Measurements from ENCODE around the gene GAS6.

The GAS6 gene

DNA sequence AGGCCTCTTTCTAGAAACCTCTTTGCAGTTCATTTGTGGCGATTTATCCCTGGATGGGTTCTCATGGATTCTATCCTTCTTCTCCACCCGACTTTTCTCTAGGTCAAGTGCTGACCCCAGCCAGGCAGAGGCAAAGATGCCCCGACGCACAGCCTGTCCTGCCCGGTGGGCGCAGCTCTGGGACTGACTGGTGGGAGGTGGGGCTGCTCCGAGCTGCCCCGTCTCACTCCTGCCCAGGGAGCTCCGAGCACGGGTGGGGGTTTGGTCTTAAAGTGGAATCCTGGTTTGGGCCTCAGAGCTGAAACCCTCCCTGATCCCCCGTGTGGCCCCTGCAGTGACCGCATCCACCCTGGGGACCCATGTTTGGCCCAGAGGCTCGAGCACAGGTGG lies 44.5 kb downstream of the GAS6 start:
- no peak for DNase-seq

DNA sequence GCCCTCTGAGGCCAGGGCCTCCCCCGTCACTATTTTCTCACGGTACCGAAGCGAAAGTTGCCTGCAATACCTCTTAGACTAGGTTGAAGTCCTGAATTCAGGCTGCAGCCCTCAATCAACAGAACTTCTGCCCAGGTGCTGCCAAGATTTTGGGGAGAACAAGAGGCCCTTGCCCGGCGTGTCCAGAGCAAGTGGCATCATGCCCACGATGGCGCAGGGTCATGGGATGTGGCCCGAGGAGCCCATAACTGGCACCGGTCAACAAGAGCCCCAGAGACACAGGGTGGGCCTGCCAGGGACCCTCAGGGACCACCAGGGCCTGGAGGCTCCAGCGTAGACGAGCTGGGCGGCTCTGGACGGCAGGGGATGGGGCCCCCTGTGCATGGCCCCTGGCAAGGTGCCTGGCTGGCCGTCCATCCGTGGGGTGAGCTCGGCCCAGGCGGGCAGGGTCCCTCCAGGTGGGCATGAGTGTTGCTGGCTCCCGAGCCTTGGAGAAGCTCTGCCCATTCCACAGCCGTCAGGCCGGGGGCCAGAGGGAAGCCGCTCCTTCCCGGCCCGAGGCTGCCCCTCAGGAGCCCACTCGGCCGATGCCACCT lies 45.1 kb downstream of the GAS6 start:
- DNase-seq, result no peak

DNA sequence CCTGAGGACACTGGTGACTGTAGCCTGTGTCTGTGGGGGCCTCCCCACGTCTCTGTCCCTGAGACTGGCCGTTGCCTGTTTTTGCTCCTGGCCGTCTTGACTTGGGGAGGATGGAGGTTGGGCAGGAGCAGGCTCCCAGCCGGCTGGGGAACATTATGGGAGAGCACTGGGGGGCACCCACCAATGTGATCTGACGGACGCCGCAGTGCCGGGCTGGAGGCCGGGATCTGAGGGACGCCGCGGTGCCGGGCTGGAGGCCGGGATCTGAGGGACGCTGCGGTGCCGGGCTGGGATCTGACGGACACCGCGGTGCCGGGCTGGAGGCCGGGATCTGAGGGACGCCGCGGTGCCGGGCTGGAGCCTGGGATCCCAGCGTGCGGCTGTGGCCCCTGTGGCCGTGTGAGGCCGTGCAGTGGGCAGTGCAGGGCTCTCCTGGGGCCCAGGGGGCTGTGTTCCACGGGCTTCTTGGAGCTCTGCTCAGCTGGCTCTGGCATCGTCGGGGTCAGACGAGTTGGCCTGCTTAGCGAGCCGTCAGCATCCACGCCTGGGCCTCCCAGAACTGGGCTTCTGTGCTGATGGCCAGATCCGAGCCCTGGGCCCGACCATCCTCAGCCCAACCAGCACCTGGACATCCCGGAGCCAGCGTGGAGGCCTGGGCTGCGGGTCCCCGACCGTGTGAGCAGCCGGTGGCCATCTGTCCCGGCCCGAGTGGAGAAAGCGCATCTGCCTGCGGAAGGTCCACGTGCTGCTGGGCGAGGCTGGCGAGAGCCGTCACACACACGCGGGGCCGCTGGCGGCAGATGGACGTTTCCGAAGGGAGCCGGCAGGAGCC lies 45.8 kb downstream of the GAS6 start:
- no peak for DNase-seq

DNA sequence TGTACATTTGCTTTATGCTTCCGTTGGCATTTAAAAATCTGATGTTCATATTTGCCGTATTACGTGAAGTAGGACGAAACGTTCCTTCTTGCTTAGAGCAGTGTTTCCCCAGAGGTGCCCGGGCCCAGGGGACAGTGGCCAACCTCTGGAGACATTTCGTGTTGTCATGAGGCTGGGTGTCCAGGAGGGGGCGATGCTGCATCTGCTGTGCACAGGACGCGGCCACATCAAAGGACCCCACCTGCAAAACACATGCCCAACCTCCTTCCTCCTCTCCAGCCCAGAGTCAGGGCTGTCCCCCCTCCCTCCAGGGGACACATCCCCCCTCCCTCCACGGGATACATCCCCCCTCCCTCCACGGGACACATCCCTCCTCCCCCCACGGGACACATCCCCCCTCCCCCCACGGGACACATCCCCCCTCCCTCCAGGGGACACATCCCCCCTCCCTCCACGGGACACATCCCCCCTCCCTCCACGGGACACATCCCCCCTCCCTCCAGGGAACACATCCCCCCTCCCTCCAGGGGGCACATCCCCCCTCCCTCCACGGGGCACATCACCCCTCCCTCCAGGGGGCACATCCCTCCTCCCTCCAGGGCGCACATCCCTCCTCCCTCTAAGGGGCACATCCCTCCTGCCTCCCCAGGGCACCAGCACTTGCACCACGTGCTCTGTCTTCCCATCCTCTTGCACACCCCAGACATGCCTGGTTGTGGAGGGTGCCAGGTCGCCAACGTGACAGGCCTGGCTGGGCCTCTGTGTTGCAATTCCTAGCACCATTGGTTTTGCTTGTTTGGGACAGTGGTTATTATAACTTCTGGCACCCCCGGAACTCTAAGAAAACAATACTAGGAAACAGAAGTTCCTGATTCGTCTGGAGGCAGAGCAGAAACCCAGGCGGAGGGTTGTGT lies 46.7 kb downstream of the GAS6 start:
- DNase-seq, result peak; percentile 87

DNA sequence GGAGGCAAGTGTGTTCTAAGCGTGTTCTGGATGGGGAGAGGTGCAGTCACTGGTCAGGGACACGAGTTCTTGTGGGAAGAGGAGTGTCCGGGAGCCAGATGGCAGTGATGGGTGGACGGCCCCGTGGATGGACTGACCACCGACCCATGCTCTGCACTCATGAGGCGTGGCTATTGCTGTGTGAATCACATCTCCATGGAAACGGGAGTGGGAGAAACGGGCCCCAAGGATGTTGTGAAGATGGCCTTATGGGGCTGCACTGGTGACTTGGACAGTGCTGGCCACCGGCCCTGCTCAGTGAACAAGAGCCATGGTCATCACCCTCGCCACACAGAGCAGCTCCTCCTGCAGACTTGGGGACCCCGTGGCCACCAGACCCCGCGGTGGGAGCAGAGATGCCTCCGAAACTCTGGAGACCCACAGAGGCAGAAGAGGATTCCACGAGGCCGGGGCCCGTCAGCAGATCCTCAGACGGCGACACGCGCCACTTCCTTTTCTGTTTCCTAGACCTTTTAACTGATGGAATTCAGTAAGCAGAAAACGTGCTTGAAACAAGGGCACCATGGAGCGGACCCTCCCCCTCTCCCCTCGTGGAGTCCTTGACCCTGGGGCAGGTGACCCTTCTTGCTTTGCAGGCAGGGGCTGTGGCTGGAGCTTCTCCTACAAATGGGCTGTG lies 47.5 kb downstream of the GAS6 start:
- no peak for DNase-seq

DNA sequence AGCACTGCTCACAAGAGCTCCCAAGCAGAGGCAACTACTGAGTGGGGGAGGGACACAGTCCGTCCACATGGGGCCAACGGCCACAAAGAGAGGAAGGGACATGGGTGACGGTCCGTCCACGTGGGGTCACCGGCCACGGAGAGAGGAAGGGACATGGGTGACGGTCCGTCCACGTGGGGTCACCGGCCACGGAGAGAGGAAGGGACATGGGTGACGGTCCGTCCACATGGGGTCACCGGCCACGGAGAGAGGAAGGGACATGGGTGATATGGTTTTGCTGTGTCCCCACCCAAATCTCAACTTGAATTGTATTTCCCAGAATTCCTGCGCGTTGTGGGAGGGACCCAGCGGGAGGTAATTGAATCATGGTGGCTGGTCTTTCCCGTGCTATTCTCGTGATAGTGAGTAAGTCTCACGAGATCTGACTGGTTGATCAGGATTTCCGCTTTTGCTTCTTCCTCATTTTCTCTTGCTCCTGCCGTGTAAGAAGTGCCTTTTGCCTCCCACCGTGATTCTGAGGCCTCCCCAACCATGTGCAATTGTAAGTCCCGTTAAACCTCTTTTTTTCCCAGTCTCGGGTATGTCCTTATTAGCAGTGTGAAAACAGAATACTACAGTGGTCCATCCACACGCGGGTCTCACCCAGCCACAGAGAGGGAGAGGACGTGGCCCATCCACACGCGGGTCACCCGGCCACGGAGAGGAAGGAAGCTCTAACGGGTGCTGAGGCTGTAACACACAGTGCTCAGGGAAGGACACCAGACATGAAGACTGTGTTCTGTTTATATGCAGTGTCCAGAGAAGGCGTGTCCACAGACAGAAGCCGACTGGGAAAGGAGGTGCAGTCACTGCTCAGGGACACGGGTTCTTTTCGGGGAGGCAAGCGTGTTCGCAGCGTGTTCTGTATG lies 48.5 kb downstream of the GAS6 start:
- no peak for DNase-seq

DNA sequence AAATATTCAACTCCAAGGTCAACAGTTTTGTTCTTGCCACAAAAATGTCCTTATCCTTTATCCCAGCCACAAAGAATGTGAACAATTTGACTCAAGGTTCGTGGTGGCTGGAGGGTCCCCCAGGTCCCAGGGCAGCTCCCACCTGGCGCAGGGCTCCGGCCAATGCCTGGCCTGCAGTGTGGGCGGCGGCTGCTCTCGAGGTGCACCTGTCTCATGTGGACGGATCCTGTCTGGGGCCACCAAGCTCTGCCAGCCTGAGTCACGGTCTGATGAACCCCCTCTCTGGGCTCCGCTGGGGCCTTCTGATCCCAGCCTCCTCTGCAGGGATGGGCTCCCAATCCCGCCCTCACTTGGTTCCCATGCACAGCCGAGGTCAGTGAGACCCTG lies 49.4 kb downstream of the GAS6 start:
- no peak for DNase-seq

DNA sequence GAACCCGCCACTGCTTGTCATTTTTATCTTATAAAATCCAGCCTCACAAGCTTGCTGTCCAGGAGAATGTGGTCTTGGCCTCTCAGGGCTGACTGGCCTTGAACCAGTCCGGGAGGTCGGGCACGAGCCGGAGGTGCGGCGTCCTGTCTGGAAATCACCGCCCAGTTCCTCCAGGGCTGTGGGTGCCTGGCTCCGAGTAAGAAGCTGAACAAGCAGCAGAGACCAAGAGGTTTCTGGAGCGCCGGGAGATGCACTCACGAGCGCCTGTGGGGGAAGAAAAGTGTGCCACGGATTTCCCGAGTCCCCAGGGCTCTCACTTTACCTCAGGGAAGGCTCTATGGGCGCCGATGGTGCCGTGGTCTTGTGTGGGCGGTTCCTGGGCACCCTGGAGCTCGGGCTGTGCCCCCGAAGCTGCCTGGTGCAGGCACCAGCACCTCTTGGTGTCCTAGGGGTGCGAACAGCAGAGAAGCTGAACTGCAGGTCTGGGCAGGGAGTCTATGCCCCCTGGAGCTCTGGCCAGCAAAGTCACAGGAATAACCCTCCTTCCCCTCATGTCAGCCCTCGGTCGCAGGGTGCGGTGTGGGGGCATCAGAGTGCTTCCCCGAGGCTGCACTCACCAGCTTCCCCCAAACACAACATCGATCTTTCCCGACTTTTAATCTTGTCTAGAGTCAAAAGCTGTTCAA lies 50.0 kb downstream of the GAS6 start:
- DNase-seq, result no peak

DNA sequence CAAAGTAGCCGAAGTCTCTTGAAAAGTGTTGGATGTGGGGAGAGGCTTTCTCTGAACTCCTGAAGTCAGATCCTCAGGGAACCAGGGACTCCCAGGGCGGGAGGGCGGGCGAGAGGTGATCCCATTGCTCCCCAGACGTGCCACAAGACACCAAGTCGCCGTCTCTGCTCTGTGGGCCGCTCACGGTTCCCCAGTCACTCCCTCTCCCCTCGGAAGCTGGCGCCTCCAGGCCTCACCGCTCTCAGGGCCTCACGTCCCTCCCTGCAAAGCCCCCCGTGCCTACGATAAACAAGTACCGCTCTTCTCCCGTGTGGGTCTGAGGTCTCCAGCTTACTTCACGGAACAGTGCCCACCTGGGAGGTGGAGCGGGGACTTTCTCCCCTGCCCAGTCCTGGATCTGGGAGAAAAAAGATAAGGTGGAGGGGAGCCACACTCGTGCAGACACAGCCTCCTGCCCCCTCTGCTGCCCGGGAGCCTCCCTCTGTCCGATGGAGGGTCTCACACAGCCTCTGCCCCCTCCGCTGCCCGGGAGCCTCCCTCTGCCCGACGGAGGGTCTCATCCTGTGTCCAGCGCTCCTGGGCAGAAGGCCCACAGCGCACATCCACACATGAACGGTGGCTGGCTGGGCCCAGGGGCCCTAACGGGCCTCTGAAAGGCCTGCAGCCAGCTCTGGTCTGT lies 50.7 kb downstream of the GAS6 start:
- DNase-seq, result no peak

DNA sequence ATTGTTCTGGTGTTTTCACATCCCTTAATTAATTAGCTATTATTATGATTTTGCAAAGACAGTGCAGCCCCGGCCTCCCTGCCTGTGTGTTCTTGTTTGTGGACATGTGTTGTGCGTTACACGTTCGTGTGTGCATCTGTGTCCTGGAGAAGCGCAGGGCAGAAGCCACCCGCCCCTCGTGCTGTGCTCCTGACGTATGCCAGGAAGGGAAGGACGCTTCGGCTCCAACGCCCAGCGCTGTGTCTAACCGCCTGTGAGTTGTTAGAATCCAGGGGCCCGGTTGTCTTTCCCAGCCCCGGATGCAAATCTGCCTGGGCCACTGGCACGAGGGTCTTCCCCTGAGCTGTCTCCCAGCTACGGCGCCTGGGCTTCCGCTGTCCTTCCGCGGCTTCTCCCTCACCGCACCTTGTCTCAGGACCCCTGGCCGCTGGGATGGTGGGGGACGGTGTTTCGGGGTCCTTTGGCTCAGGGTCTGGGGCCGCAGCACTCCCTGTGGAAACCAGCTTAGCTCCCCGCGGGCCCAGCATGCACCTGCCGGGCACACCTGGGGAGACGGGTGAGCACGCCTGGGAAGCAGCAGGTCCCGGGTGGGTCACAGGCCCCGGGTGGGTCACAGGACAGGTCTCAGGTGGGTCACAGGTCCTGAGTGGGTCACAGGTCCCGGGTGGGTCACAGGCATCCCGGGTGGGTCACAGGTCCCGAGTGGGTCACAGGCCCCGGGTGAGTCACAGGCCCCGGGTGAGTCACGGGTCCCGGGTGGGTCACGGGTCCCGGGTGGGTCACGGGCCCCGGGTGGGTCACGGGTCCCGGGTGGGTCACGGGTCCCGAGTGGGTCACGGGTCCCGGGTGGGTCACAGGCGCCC lies 51.5 kb downstream of the GAS6 start:
- DNase-seq, result no peak

DNA sequence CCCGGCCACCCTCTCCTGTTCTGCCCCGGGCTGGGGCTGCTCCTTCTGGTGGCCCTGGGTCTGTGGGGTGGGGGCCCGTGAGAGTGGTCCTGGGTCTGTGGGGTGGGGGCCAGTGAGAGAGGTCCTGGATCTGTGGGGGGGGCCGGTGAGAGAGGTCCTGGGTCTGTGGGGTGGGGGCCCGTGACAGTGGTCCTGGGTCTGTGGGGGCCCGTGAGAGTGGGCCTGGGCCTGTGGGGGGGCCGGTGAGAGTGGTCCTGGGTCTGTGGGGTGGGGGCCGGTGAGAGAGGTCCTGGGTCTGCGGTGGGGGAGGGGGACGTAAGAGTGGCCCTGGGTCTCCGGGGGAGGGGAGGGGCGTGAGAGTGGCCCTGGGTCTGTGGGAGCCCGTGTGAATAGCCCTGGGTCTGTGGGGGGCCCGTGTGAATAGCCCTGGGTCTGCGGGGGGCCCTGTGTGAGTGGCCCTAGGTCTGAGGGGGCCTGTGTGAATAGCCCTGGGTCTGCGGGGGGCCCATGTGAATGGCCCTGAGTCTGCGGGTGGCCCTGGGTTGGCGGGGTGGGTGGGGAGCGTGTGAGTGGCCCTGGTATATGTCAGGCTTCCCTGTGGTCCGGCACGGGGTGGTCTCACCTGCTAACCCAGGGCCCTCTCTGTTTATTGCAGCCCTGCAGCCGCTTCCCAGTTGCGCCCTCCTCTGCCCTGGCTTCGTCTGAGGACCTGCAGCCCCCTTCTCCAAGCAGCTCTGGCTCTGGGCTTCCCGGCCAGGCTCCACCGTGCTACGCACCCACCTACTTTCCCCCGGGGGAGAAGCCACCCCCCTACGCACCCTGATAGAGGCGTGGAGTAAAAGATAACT lies 52.6 kb downstream of the GAS6 start:
- DNase-seq, result no peak

DNA sequence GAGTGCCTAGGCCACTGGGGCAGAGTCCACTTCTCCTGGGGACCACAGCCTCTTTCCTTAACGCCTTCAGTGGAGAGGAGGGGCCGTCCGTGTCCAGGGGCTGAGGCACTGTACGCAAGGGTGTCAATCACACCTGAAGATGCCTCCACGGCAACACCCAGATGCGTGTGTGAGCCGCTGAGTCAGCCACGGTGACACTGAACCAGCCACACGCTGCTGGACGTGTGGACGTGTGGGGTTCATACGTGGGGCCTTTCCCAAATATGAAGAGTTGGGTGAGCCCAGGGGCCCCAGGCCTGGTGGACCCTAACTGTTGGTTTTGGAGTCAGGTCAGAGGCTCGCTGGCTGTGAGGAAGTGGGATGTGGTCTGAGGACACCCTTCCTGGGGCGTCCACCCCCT lies 53.2 kb downstream of the GAS6 start:
- DNase-seq, result no peak

DNA sequence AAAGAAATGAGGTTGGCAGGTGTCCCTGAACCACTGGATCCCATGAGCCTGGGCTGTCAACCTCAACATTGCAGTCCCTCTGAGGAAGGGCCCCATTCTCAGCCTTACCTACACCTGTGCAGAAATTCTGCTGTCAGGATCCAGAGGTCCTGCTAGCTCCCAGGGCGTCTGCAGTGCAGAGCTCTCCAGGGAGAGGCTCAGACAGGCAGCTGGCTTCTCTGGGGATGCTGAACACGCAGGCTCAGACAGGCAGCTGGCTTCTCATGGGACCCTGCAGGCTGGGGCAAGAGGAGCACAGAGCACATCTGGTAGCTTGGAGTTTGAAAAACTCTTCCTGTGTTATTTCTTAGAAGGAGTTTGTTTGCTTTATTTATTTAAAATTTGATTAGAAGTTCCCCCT lies 53.9 kb downstream of the GAS6 start:
- DNase-seq, result no peak

DNA sequence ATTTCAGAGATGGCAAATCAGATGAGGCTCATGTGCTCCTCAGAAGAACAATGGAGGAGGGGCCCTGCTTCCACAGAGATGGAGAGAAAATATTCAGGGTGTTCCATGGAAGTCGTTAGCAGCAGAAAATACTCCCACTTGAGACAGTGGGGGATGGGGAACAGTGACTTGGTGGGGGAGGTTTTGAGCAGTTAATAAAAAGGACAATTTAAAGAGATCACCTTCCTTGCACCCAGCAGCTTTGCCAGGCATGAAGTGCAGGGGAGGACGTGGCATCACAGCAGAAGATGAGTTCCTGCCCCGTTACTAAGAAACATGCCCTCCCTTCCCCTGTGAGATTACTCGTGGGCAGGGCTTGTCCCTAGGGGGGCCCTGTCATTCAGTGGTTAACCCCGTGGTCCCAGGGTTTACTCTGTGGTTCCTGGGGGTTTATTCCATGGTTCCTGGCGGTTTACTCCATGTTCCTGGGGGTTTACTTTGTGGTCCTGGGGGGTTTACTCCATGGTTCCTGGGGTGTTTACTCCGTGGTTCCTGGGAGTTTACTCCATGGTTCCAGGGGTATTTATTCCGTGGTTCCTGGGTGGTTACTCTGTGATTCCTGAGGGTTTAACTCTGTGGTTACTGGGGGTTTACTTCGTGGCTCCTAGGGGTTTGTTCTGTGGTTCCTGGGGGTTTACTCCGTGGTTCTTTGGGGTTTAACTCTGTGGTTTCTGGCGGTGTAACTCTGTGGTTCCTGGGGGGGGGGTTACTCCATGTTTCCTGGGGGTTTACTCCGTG lies 55.6 kb downstream of the GAS6 start:
- DNase-seq, result no peak

DNA sequence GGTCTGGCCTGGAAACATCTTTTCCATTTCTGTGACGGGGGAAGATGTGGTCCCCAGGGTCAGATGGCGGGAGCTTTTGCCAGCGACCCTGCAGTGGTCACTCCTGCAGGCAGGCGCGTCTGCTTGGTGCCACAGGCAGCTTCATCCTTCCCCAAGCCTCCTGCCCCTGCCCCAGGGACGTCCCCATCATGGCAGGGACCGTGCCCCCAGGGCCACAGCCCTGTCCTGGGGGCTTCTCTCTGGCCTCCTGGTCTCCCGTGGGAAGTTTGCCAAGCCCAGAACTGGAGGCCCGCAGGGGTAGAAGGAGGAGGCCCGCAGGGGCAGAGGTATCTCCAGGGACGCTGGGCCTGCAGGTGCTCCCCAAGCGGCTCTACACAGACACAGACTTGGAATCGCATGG lies 57.4 kb downstream of the GAS6 start:
- DNase-seq, result no peak

DNA sequence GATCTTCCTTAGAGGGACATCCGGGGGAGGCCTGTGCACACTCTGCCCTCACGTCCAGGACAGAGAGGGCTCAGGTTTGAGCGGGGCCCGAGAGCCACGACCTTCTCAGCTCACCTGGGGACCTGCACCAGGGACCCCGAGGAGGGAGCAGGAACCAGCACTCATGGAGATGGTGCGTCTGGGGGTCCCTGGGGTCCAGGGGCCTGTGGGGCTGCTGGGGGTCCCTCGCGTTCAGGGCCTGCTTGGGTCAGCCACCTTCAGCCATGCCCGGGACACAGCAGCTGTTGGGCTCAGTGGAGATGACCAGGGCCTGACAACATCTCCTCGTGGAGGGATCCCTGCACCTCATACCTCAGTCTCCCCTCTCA lies 57.8 kb downstream of the GAS6 start:
- DNase-seq, result no peak

DNA sequence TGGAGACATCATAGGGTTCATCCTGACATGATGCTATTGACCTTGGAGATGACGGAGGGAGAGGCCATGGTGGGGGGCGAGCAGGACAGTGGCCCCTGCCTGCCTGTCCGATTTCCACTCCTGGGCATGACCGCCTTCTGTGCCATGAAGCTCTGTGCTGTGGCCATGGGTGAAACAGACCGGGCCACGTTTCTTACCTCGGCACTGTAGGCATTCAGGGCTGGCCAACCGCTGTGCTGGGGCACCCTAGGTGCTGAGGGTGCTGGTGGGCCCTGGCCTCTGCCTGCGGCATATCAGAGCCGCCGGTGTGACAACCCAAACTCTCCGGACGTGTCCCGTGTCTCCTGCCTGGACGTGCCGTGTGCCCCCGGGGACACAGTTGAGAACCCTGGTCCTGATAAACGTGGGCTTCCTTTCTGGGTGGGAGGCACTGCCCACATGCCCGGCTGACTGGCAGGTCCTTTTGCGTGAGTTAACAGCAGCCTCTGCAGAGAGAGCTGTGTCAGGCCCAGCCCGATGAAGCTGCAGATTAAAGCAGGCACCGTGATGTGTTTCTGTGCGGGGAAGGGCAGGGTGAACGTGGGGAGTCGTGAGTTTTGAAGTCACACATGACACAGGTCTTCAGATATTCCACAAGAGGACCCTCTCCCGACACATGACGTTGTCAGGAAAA lies 58.3 kb downstream of the GAS6 start:
- no peak for DNase-seq

Data from T-helper 9 cell (primary cell).